HepG2 (cell line): ENCODE results near the gene PALM3. TPM values are rescaled to one million over a fixed set of nuclear protein-coding genes. Genes with fewer than 3 reads are reported as not detected.

Experiments used
- ATF7-NPFF ChIP-seq: sonication (generic); formaldehyde crosslinking; IDR thresholded peaks from 2 replicates; pipeline ENCODE4 v1.8.1; 2023; ENCODE audit warnings: mild to moderate bottlenecking, low read depth, missing genetic modification reagents, moderate library complexity
- JARID2 ChIP-seq: sonication (generic); formaldehyde crosslinking; IDR thresholded peaks from 2 replicates; pipeline ENCODE4 v1.8.1; 2023; ENCODE audit warnings: missing genetic modification reagents, inconsistent platforms; ENCODE audit not compliant: insufficient replicate concordance
- MIER2 ChIP-seq: IDR thresholded peaks from 2 replicates; pipeline ENCODE4 v1.6.1; 2016; ENCODE audit warnings: missing biosample characterization, missing genetic modification reagents
- XRCC5 ChIP-seq: fragments of 200-400 bp; formaldehyde crosslinking; optimal IDR thresholded peaks from 2 replicates; pipeline ENCODE3; 2017; ENCODE audit warnings: mild to moderate bottlenecking, low read length
- ZBTB43 ChIP-seq: sonication (generic); formaldehyde crosslinking; conservative IDR thresholded peaks from 2 replicates; pipeline ENCODE4 v1.4.0; 2020; ENCODE audit warnings: missing genetic modification reagents
- ZFP41 ChIP-seq: sonication (generic); formaldehyde crosslinking; IDR thresholded peaks from 2 replicates; pipeline ENCODE4 v1.4.0; 2020; ENCODE audit warnings: mild to moderate bottlenecking, missing genetic modification reagents, borderline replicate concordance
- ZNF142 ChIP-seq: sonication (generic); formaldehyde crosslinking; IDR thresholded peaks from 2 replicates; pipeline ENCODE4 v1.4.0; 2020; ENCODE audit warnings: missing genetic modification reagents
- ZNF550 ChIP-seq: sonication (generic); formaldehyde crosslinking; IDR thresholded peaks from 2 replicates; pipeline ENCODE4 v1.4.0; 2020; ENCODE audit warnings: mild to moderate bottlenecking, missing genetic modification reagents, borderline replicate concordance
- polyA plus RNA-seq, 8 experiments: library from polyadenylated mRNA; depleted of rRNA in 3 of 8; stranded (reverse) in 7 of 8; unstranded in 1 of 8; fragments of >200 nt; fragmentation: Illumina TruSeq in 4 of 8; extraction: Trizol in 4 of 8; gene quantifications; 2 replicates each; pipeline versions ENCODE4 v1.2.1 to v1.2.3, GENCODE V29; 2011 to 2016; ENCODE audit warnings: low read depth in 4 of 8, missing spikeins in 1 of 8, mixed read lengths in 1 of 8; ENCODE audit not compliant: insufficient read depth in 1 of 8
- total RNA-seq, 5 experiments: library from RNA; depleted of rRNA; stranded (reverse); fragments of >200 nt; fragmentation: Illumina TruSeq; extraction: Trizol; gene quantifications; 2 replicates each; pipeline ENCODE4 v1.2.3, GENCODE V29; 2016; ENCODE audit warnings: low read depth in 1 of 5
- TF ChIP-seq, protein P1 (sequence below), 2 experiments: IDR thresholded peaks; 2 replicates each; pipeline ENCODE4 v1.6.1; 2011 to 2012; ENCODE audit warnings: low read length in 2 of 2, borderline replicate concordance in 1 of 2, low read depth in 1 of 2, mild to moderate bottlenecking in 1 of 2, moderate library complexity in 1 of 2
- TF ChIP-seq, protein P2 (sequence below): sonication (generic); formaldehyde crosslinking; IDR thresholded peaks from 2 replicates; pipeline ENCODE4 v1.5.0; 2020; ENCODE audit warnings: mild to moderate bottlenecking, missing genetic modification reagents, moderate library complexity
- TF ChIP-seq, protein P3 (sequence below): sonication (generic); formaldehyde crosslinking; IDR thresholded peaks from 2 replicates; pipeline ENCODE4 v1.5.1; 2020; ENCODE audit warnings: mild to moderate bottlenecking, missing genetic modification reagents

PALM3 gene
- total and polyA plus RNA-seq, 2 of the 13 experiments (the other 11 are each of a cell fraction or from before 2014, with no cell fraction given), result 0.79 to 2.4 TPM

- TF ChIP-seq ZNF142, result no peak
- TF ChIP-seq MIER2 (CRISPR knock-in tag), result no peak
- TF ChIP-seq, protein P1, sequence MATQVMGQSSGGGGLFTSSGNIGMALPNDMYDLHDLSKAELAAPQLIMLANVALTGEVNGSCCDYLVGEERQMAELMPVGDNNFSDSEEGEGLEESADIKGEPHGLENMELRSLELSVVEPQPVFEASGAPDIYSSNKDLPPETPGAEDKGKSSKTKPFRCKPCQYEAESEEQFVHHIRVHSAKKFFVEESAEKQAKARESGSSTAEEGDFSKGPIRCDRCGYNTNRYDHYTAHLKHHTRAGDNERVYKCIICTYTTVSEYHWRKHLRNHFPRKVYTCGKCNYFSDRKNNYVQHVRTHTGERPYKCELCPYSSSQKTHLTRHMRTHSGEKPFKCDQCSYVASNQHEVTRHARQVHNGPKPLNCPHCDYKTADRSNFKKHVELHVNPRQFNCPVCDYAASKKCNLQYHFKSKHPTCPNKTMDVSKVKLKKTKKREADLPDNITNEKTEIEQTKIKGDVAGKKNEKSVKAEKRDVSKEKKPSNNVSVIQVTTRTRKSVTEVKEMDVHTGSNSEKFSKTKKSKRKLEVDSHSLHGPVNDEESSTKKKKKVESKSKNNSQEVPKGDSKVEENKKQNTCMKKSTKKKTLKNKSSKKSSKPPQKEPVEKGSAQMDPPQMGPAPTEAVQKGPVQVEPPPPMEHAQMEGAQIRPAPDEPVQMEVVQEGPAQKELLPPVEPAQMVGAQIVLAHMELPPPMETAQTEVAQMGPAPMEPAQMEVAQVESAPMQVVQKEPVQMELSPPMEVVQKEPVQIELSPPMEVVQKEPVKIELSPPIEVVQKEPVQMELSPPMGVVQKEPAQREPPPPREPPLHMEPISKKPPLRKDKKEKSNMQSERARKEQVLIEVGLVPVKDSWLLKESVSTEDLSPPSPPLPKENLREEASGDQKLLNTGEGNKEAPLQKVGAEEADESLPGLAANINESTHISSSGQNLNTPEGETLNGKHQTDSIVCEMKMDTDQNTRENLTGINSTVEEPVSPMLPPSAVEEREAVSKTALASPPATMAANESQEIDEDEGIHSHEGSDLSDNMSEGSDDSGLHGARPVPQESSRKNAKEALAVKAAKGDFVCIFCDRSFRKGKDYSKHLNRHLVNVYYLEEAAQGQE (IDR thresholded peaks at IDR 0.05; ENCODE audit: borderline replicate concordance in 1 of 2, low read depth in 1 of 2, low read length in 2 of 2), result peak in 1 of 2 experiments; percentile 17; a peak in 1 of 4 replicates
- TF ChIP-seq ZBTB43 (CRISPR knock-in tag), result no peak
- no peak for TF ChIP-seq JARID2 (CRISPR knock-in tag)
- TF ChIP-seq, protein P2, sequence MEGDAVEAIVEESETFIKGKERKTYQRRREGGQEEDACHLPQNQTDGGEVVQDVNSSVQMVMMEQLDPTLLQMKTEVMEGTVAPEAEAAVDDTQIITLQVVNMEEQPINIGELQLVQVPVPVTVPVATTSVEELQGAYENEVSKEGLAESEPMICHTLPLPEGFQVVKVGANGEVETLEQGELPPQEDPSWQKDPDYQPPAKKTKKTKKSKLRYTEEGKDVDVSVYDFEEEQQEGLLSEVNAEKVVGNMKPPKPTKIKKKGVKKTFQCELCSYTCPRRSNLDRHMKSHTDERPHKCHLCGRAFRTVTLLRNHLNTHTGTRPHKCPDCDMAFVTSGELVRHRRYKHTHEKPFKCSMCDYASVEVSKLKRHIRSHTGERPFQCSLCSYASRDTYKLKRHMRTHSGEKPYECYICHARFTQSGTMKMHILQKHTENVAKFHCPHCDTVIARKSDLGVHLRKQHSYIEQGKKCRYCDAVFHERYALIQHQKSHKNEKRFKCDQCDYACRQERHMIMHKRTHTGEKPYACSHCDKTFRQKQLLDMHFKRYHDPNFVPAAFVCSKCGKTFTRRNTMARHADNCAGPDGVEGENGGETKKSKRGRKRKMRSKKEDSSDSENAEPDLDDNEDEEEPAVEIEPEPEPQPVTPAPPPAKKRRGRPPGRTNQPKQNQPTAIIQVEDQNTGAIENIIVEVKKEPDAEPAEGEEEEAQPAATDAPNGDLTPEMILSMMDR (CRISPR knock-in tag), result peak; percentile 83
- no peak for TF ChIP-seq ZNF550 (CRISPR knock-in tag)
- TF ChIP-seq ZFP41, result no peak
- TF ChIP-seq, protein P3, sequence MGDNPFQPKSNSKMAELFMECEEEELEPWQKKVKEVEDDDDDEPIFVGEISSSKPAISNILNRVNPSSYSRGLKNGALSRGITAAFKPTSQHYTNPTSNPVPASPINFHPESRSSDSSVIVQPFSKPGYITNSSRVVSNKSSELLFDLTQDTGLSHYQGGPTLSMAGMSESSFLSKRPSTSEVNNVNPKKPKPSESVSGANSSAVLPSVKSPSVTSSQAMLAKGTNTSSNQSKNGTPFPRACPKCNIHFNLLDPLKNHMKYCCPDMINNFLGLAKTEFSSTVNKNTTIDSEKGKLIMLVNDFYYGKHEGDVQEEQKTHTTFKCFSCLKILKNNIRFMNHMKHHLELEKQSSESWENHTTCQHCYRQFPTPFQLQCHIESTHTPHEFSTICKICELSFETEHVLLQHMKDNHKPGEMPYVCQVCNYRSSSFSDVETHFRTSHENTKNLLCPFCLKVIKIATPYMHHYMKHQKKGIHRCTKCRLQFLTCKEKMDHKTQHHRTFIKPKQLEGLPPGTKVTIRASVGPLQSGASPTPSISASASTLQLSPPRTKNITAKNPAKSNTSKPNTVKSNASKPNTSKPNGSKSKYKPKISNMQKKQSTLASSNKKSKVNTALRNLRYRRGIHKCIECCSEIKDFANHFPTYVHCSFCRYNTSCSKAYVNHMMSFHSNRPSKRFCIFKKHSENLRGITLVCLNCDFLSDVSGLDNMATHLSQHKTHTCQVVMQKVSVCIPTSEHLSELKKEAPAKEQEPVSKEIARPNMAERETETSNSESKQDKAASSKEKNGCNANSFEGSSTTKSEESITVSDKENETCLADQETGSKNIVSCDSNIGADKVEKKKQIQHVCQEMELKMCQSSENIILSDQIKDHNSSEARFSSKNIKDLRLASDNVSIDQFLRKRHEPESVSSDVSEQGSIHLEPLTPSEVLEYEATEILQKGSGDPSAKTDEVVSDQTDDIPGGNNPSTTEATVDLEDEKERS, result no peak
- no peak for TF ChIP-seq ATF7-NPFF (CRISPR knock-in tag)
- TF ChIP-seq XRCC5, result peak; percentile 84
Measured at GRCh38 chr19:14023404-14024235, 38.3 kb downstream of the PALM3 start (continued).
